Neural cell (in vitro differentiated cells): ENCODE data around the gene ECEL1. TPM values are rescaled to one million over a fixed set of nuclear protein-coding genes. Genes with fewer than 3 reads are reported as not detected.

Experiments used
- H2AFZ ChIP-seq: fragments of 200-600, 300-800 bp; sonication (generic), shearing (Covaris generic); 2 replicates; pipeline ENCODE4 v1.6.0; 2014; ENCODE audit warnings: low read depth, mild to moderate bottlenecking, antibody characterized with exemption, low read length, moderate library complexity
- H3F3A ChIP-seq: fragments of 200-600 bp; shearing (Covaris generic); 2 replicates; pipeline ENCODE4 v1.6.1; 2016; ENCODE audit warnings: mild to moderate bottlenecking, moderate library complexity, mixed read lengths, antibody characterized with exemption, low read length; ENCODE audit not compliant: insufficient read depth, poor library complexity, severe bottlenecking
- H3K27ac ChIP-seq: fragments of 200-600, 300-800 bp; sonication (generic), shearing (Covaris generic); 2 replicates; pipeline ENCODE4 v1.5.1; 2014; ENCODE audit warnings: mild to moderate bottlenecking, low read length, moderate library complexity
- H3K27me3 ChIP-seq: fragments of 300-800, 200-600 bp; sonication (generic), shearing (Covaris generic); 2 replicates; pipeline ENCODE4 v1.6.0; 2014; ENCODE audit warnings: mild to moderate bottlenecking, low read depth, low read length, moderate library complexity; ENCODE audit not compliant: insufficient read depth
- H3K36me3 ChIP-seq: fragments of 300-800, 200-600 bp; sonication (generic), shearing (Covaris generic); 2 replicates; pipeline ENCODE4 v1.5.1; 2014; ENCODE audit warnings: mild to moderate bottlenecking, antibody characterized with exemption, low read length, moderate library complexity; ENCODE audit not compliant: insufficient read depth
- H3K4me2 ChIP-seq: fragments of 300-800, 200-600 bp; sonication (generic), shearing (Covaris generic); 2 replicates; pipeline ENCODE4 v1.6.0; 2014; ENCODE audit warnings: mild to moderate bottlenecking, low read length
- H3K4me3 ChIP-seq: fragments of 300-800, 200-600 bp; sonication (generic), shearing (Covaris generic); 2 replicates; pipeline ENCODE4 v1.5.1; 2014; ENCODE audit warnings: mild to moderate bottlenecking, low read length, moderate library complexity
- H3K79me2 ChIP-seq: fragments of 200-600 bp; shearing (Covaris generic); replicated peaks from 2 replicates; pipeline ENCODE4 v1.6.0; 2014; ENCODE audit warnings: mild to moderate bottlenecking, low read length, moderate library complexity; ENCODE audit not compliant: insufficient read depth
- H3K9ac ChIP-seq: fragments of 300-800, 200-600 bp; sonication (generic), shearing (Covaris generic); 2 replicates; pipeline ENCODE4 v1.6.1; 2016; ENCODE audit warnings: mild to moderate bottlenecking, low read length, mixed read lengths
- H3K9me2 ChIP-seq: fragments of 200-600 bp; shearing (Covaris generic); 2 replicates; pipeline ENCODE4 v1.6.1; 2016; ENCODE audit warnings: mild to moderate bottlenecking, low read length, mixed read lengths; ENCODE audit not compliant: insufficient read depth
- H3K9me3 ChIP-seq: fragments of 200-600, 300-800 bp; sonication (generic), shearing (Covaris generic); 2 replicates; pipeline ENCODE4 v1.6.1; 2016; ENCODE audit warnings: mild to moderate bottlenecking, mixed run types, low read length, moderate library complexity, mixed read lengths
- H4K20me1 ChIP-seq: fragments of 200-600 bp; shearing (Covaris generic); 2 replicates; pipeline ENCODE4 v1.6.1; 2016; ENCODE audit warnings: mild to moderate bottlenecking, mixed run types; ENCODE audit not compliant: insufficient read depth
- CTCF ChIP-seq: fragments of 450-650 bp; IDR thresholded peaks from 2 replicates; pipeline ENCODE4 v1.5.1; 2014; ENCODE audit warnings: antibody characterized with exemption, mild to moderate bottlenecking, moderate library complexity; ENCODE audit not compliant: poor library complexity, severe bottlenecking
- EP300 ChIP-seq: fragments of 450-650 bp; conservative IDR thresholded peaks from 2 replicates; pipeline ENCODE4 v1.6.1; 2014; ENCODE audit warnings: antibody characterized with exemption, mild to moderate bottlenecking, moderate library complexity; ENCODE audit not compliant: poor library complexity, severe bottlenecking
- EZH2 ChIP-seq: fragments of 200-600, 300-800 bp; shearing (Covaris generic), sonication (generic); IDR thresholded peaks from 2 replicates; pipeline ENCODE4 v1.6.1; 2014; ENCODE audit warnings: antibody characterized with exemption, low read length, borderline replicate concordance, mild to moderate bottlenecking; ENCODE audit not compliant: insufficient read depth, poor library complexity, severe bottlenecking
- MXI1 ChIP-seq: fragments of 450-650 bp; conservative IDR thresholded peaks from 2 replicates; pipeline ENCODE4 v1.6.1; 2014; ENCODE audit warnings: antibody characterized with exemption, mild to moderate bottlenecking; ENCODE audit not compliant: poor library complexity, severe bottlenecking
- POLR2AphosphoS5 ChIP-seq: IDR thresholded peaks from 2 replicates; pipeline ENCODE4 v1.6.1; 2012
- RAD21 ChIP-seq: fragments of 450-650 bp; conservative IDR thresholded peaks from 2 replicates; pipeline ENCODE4 v1.6.1; 2014; ENCODE audit warnings: antibody characterized with exemption, mild to moderate bottlenecking, moderate library complexity
- REST ChIP-seq: IDR thresholded peaks from 2 replicates; pipeline ENCODE4 v1.6.1; 2012; ENCODE audit warnings: borderline replicate concordance
- SMC3 ChIP-seq: fragments of 450-650 bp; conservative IDR thresholded peaks from 2 replicates; pipeline ENCODE4 v1.6.1; 2014; ENCODE audit warnings: antibody characterized with exemption, mild to moderate bottlenecking, moderate library complexity; ENCODE audit not compliant: poor library complexity
- TAF1 ChIP-seq: IDR thresholded peaks from 2 replicates; pipeline ENCODE4 v1.6.1; 2012; ENCODE audit warnings: low read depth
- polyA plus RNA-seq: library from polyadenylated mRNA; depleted of rRNA; stranded (reverse); fragments of >200 nt; gene quantifications from 2 replicates; pipeline ENCODE4 v1.2.3, GENCODE V29; 2014

The ECEL1 gene
- polyA plus RNA-seq, 1 donor from 2014 or later, result 60.9 TPM

- H3K79me2 ChIP-seq, result no peaks in the 10 kb centered on the region
- no peaks in the 10 kb centered on the region for H3K9me2 ChIP-seq
- H3K9me3 ChIP-seq, result no peaks in the 10 kb centered on the region
- H3K4me2 ChIP-seq, result no peak overlapping the region
- peak overlapping the region; percentile 88 for H3K27ac ChIP-seq
- peak overlapping the region; percentile 64 for H3K4me3 ChIP-seq
- H3K27me3 ChIP-seq, result peaks cover 10% of the 10 kb centered on the region
- peaks cover 5% of the 10 kb centered on the region for H3F3A ChIP-seq
- no peak overlapping the region for H2AFZ ChIP-seq
- peak overlapping the region; percentile 73 for H3K9ac ChIP-seq
- H4K20me1 ChIP-seq, result no peaks in the 10 kb centered on the region
- no peaks in the 10 kb centered on the region for H3K36me3 ChIP-seq
- TF ChIP-seq RAD21 (no peak), TAF1 (no peak), REST (peak; percentile 22), MXI1 (peak; percentile 8), POLR2AphosphoS5 (peak; percentile 56), SMC3 (no peak), CTCF (no peak), EP300 (no peak), EZH2 (no peak)
Measured at GRCh38 chr2:232502911-232503808, 15.5 kb upstream of the ECEL1 start.

- Histone ChIP-seq H3K4me2 (peak overlapping the region; percentile 62), H3K79me2 (no peaks in the 10 kb centered on the region), H3K9me2 (no peaks in the 10 kb centered on the region), H3K9me3 (no peaks in the 10 kb centered on the region), H4K20me1 (no peaks in the 10 kb centered on the region), H3K36me3 (no peaks in the 10 kb centered on the region), H3K27ac (peak overlapping the region; percentile 88), H3F3A (peaks cover 5% of the 10 kb centered on the region), H2AFZ (peak overlapping the region; percentile 40), H3K4me3 (peak overlapping the region; percentile 64), H3K9ac (peak overlapping the region; percentile 73), H3K27me3 (peaks cover 10% of the 10 kb centered on the region)
- TF ChIP-seq TAF1 (no peak), REST (peak; percentile 47), MXI1 (peak; percentile 27)
Measured at GRCh38 chr2:232502511-232502910, 14.9 kb upstream of the ECEL1 start.
